Measurements from ENCODE around the gene LASP1NB.
"Not testable (repeated sequence)": the region's sequence is repeated elsewhere in the genome, so short reads cannot be mapped to it uniquely, and the experiment has no call there.

Gene LASP1NB

GRCh38 chr17:38897176-38897575, 28.2 kb upstream of the LASP1NB start:
- no peak for DNase-seq (ENCODE audit: low spot score)

- DNase-seq (ENCODE audit: low spot score): no peak
Observed at GRCh38 chr17:38897671-38898290, 27.6 kb upstream of the LASP1NB start.

- DNase-seq (ENCODE audit: low spot score): no peak
Observed at GRCh38 chr17:38898291-38898679, 27.1 kb upstream of the LASP1NB start.

- DNase-seq (ENCODE audit: low spot score): no peak
Observed at GRCh38 chr17:38898812-38899348, 26.5 kb upstream of the LASP1NB start.

- no peak for DNase-seq (ENCODE audit: low spot score)
Observed at GRCh38 chr17:38899421-38899820, 26.0 kb upstream of the LASP1NB start.

GRCh38 chr17:38900978-38901656, 24.3 kb upstream of the LASP1NB start:
- peak; percentile 96 for DNase-seq (ENCODE audit: low spot score)

- DNase-seq (ENCODE audit: low spot score): no peak
Observed at GRCh38 chr17:38903404-38903803, 22.0 kb upstream of the LASP1NB start.

GRCh38 chr17:38904892-38905291, 20.5 kb upstream of the LASP1NB start:
- no peak for DNase-seq (ENCODE audit: low spot score)

GRCh38 chr17:38905375-38905774, 20.0 kb upstream of the LASP1NB start:
- no peak for DNase-seq (ENCODE audit: low spot score)

GRCh38 chr17:38906460-38907228, 18.8 kb upstream of the LASP1NB start:
- DNase-seq (ENCODE audit: low spot score): no peak

GRCh38 chr17:38907930-38908675, 17.3 kb upstream of the LASP1NB start:
- DNase-seq (ENCODE audit: low spot score): no peak

- no peak for DNase-seq (ENCODE audit: low spot score)
Observed at GRCh38 chr17:38908676-38909181, 16.7 kb upstream of the LASP1NB start.

GRCh38 chr17:38910325-38910724, 15.1 kb upstream of the LASP1NB start:
- DNase-seq (ENCODE audit: low spot score): no peak

- DNase-seq (ENCODE audit: low spot score): no peak
Observed at GRCh38 chr17:38911081-38911730, 14.2 kb upstream of the LASP1NB start.

GRCh38 chr17:38911731-38912081, 13.7 kb upstream of the LASP1NB start:
- DNase-seq (ENCODE audit: low spot score): not testable (repeated sequence)

- peak; percentile 12 for DNase-seq (ENCODE audit: low spot score)
Observed at GRCh38 chr17:38912221-38912813, 13.1 kb upstream of the LASP1NB start.

- peak; percentile 7 for DNase-seq (ENCODE audit: low spot score)
Observed at GRCh38 chr17:38914741-38915638, 10.4 kb upstream of the LASP1NB start.

GRCh38 chr17:38915639-38915995, 9.8 kb upstream of the LASP1NB start:
- no peak for DNase-seq (ENCODE audit: low spot score)

- DNase-seq (ENCODE audit: low spot score): no peak
Observed at GRCh38 chr17:38916771-38917170, 8.6 kb upstream of the LASP1NB start.

- DNase-seq (ENCODE audit: low spot score): no peak
Observed at GRCh38 chr17:38917259-38917658, 8.2 kb upstream of the LASP1NB start.
